MM.1S (cell line): Measurements from ENCODE around the gene FNIP2.
"Not testable (repeated sequence)": the region's sequence is repeated elsewhere in the genome, so short reads cannot be mapped to it uniquely, and the experiment has no call there.

Source experiments
- EZH2 ChIP-seq: fragments of 300-600 bp; sonication (generic); optimal IDR thresholded peaks from 2 replicates; pipeline ENCODE3; 2017; ENCODE audit warnings: low read depth, mild to moderate bottlenecking, antibody characterized with exemption, low read length, mixed read lengths
- TF ChIP-seq, protein P1 (sequence below): fragments of 300-600 bp; sonication (generic); IDR thresholded peaks from 2 replicates; pipeline ENCODE4 v1.5.1; 2016; ENCODE audit warnings: antibody characterized with exemption, low read length, mixed read lengths

GRCh38 chr4:158956918-158957317 lies 188.1 kb downstream of the FNIP2 start:
- TF ChIP-seq, protein P1, sequence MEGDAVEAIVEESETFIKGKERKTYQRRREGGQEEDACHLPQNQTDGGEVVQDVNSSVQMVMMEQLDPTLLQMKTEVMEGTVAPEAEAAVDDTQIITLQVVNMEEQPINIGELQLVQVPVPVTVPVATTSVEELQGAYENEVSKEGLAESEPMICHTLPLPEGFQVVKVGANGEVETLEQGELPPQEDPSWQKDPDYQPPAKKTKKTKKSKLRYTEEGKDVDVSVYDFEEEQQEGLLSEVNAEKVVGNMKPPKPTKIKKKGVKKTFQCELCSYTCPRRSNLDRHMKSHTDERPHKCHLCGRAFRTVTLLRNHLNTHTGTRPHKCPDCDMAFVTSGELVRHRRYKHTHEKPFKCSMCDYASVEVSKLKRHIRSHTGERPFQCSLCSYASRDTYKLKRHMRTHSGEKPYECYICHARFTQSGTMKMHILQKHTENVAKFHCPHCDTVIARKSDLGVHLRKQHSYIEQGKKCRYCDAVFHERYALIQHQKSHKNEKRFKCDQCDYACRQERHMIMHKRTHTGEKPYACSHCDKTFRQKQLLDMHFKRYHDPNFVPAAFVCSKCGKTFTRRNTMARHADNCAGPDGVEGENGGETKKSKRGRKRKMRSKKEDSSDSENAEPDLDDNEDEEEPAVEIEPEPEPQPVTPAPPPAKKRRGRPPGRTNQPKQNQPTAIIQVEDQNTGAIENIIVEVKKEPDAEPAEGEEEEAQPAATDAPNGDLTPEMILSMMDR: not testable (repeated sequence)
- not testable (repeated sequence) for TF ChIP-seq EZH2
